Ureter (tissue), 1 donor: ENCODE measurements around the gene CNNM1. TPM values are rescaled to one million over a fixed set of nuclear protein-coding genes. Genes with fewer than 3 reads are reported as not detected.

Source experiments
- DNase-seq: peaks from one replicate; pipeline ENCODE4 v3.0.0-alpha.2; 2020; ENCODE audit warnings: low spot score
- total RNA-seq: library from RNA; stranded (reverse); gene quantifications from one replicate; pipeline ENCODE4 v1.2.4, GENCODE V29; 2023
- donor health status: DM: yes; HTN: yes; CAD: no.

Gene CNNM1
- total RNA-seq, 1 donor from 2014 or later, result 1.1 TPM

GRCh38 chr10:99337311-99337811, 8.2 kb downstream of the CNNM1 start:
- DNase-seq, result no peak

GRCh38 chr10:99337901-99338300, 8.7 kb downstream of the CNNM1 start:
- DNase-seq, result no peak

GRCh38 chr10:99339077-99339476, 9.9 kb downstream of the CNNM1 start:
- no peak for DNase-seq

- no peak for DNase-seq
Observed at GRCh38 chr10:99339563-99340047, 10.4 kb downstream of the CNNM1 start.

GRCh38 chr10:99340650-99341049, 11.5 kb downstream of the CNNM1 start:
- no peak for DNase-seq

GRCh38 chr10:99341248-99341647, 12.1 kb downstream of the CNNM1 start:
- no peak for DNase-seq

- DNase-seq, result no peak
Observed at GRCh38 chr10:99341860-99342490, 12.8 kb downstream of the CNNM1 start.

- no peak for DNase-seq
Observed at GRCh38 chr10:99343262-99343661, 14.1 kb downstream of the CNNM1 start.

GRCh38 chr10:99344715-99345114, 15.6 kb downstream of the CNNM1 start:
- DNase-seq, result no peak

GRCh38 chr10:99345350-99345749, 16.2 kb downstream of the CNNM1 start:
- DNase-seq, result no peak

- no peak for DNase-seq
Observed at GRCh38 chr10:99346247-99346646, 17.1 kb downstream of the CNNM1 start.

- no peak for DNase-seq
Observed at GRCh38 chr10:99347672-99348071, 18.5 kb downstream of the CNNM1 start.

- DNase-seq, result no peak
Observed at GRCh38 chr10:99353182-99353581, 24.0 kb downstream of the CNNM1 start.

- DNase-seq, result no peak
Observed at GRCh38 chr10:99357691-99358090, 28.5 kb downstream of the CNNM1 start.

- no peak for DNase-seq
Observed at GRCh38 chr10:99358101-99358500, 28.9 kb downstream of the CNNM1 start.

- DNase-seq, result no peak
Observed at GRCh38 chr10:99360934-99361333, 31.8 kb downstream of the CNNM1 start.

- DNase-seq, result no peak
Observed at GRCh38 chr10:99364125-99364524, 35.0 kb downstream of the CNNM1 start.

GRCh38 chr10:99365311-99365710, 36.2 kb downstream of the CNNM1 start:
- no peak for DNase-seq

GRCh38 chr10:99365736-99366135, 36.6 kb downstream of the CNNM1 start:
- DNase-seq, result no peak

GRCh38 chr10:99366666-99367065, 37.5 kb downstream of the CNNM1 start:
- no peak for DNase-seq

GRCh38 chr10:99368646-99369045, 39.5 kb downstream of the CNNM1 start:
- no peak for DNase-seq

- DNase-seq, result no peak
Observed at GRCh38 chr10:99369126-99369525, 40.0 kb downstream of the CNNM1 start.

GRCh38 chr10:99369551-99369950, 40.4 kb downstream of the CNNM1 start:
- DNase-seq, result no peak

- DNase-seq, result no peak
Observed at GRCh38 chr10:99370993-99371392, 41.8 kb downstream of the CNNM1 start.
